BLaER1 (cell line): ENCODE measurements around the gene MTFR2.

Source experiments
- H3K27ac ChIP-seq: shearing (Covaris generic); formaldehyde crosslinking; 2 replicates; pipeline ENCODE4 v1.8.1; 2022
- H3K27me3 ChIP-seq: shearing (Covaris generic); formaldehyde crosslinking; 2 replicates; pipeline ENCODE4 v1.8.1; 2022
- H3K36me3 ChIP-seq: shearing (Covaris generic); formaldehyde crosslinking; 2 replicates; pipeline ENCODE4 v1.8.1; 2022
- H3K4me1 ChIP-seq: shearing (Covaris generic); formaldehyde crosslinking; 2 replicates; pipeline ENCODE4 v1.8.1; 2022
- H3K4me2 ChIP-seq: shearing (Covaris generic); formaldehyde crosslinking; 2 replicates; pipeline ENCODE4 v1.8.1; 2022
- H3K4me3 ChIP-seq: shearing (Covaris generic); formaldehyde crosslinking; 2 replicates; pipeline ENCODE4 v1.8.1; 2022
- H3K9ac ChIP-seq: shearing (Covaris generic); formaldehyde crosslinking; 2 replicates; pipeline ENCODE4 v1.8.1; 2022
- H3K9me3 ChIP-seq: shearing (Covaris generic); formaldehyde crosslinking; 2 replicates; pipeline ENCODE4 v1.8.1; 2022
- H4K20me1 ChIP-seq: shearing (Covaris generic); formaldehyde crosslinking; 2 replicates; pipeline ENCODE4 v1.8.1; 2022
- Cebpa-rat ChIP-seq: shearing (Covaris generic); IDR thresholded peaks from 2 replicates; pipeline ENCODE4 v1.8.1; 2022

Gene MTFR2

DNA sequence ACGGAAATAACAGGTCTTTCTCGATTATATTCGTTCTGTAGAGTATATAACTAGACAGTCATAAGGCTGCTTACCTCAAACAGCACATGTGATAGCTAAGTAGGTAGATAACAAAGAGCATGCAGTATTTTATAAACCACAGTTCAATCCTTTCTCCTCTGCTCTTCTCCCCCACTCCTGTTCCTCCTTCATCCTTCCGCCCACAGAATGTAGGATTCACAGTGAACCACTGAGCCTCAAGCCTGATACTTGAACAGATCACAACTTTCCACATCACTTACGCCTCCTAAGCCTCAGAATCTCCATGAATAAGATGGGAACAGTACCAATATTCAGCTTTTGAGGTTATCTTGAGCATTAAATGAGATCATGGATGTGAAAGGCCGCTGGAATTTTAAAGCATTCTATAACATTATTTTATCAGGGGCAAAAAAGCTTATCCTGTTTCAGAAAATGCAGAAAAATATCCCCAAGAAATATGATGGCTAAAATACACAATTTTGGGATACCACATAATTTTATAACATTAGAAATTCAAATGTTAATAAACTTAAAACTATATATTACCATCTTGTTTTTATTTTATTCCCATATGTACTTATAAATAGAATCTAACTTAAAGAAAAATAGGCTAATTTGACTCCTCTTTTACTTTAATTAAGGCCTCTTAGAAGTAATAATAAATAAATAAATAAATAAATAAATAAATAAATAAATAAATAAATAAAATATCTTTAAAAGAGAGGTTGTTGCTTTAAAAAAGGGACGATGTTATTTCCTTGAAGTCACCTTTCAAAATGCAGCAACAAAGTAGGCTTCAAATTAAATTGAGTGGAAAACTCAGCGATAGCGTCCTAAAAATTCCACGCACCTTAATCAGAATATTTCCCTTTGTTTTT, 33.4 kb downstream of the MTFR2 start:
- Histone ChIP-seq H3K4me2 (no peak overlapping the region), H3K9me3 (0 out of 2 replicates have a peak, but pooled peaks cover 5% of the 10 kb centered on the region), H4K20me1 (no peaks in the 10 kb centered on the region), H3K9ac (no peak overlapping the region), H3K27me3 (no peaks in the 10 kb centered on the region), H3K4me3 (no peak overlapping the region), H3K4me1 (no peaks in the 10 kb centered on the region), H3K36me3 (no peaks in the 10 kb centered on the region), H3K27ac (no peak overlapping the region)
- TF ChIP-seq Cebpa-rat: no peak

DNA sequence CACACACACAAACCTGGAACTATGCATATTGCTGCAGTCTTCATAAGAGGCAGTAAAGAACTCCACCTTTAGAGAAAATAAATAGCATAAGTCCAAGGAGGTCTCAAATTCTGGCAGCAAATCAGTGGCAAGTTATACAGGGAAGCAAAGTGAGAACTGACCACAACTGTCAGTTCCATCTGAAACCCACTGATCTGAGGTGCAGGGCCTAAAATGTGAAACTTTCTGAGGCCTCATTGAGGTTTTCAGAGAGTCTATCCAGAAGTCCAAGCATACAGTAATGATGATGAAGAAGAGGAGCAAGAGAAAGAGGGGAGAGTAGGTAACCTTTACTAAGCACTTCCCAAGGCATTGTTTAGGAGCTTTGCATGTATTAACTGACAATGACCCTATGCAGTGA, 36.3 kb downstream of the MTFR2 start:
- H3K4me2 ChIP-seq: no peak overlapping the region
- no peak overlapping the region for H3K9ac ChIP-seq
- no peaks in the 10 kb centered on the region for H3K9me3 ChIP-seq
- TF ChIP-seq Cebpa-rat: no peak
- H3K27me3 ChIP-seq: no peaks in the 10 kb centered on the region
- no peaks in the 10 kb centered on the region for H3K4me1 ChIP-seq
- H3K4me3 ChIP-seq: no peak overlapping the region
- H4K20me1 ChIP-seq: no peaks in the 10 kb centered on the region
- no peak overlapping the region for H3K27ac ChIP-seq
- no peaks in the 10 kb centered on the region for H3K36me3 ChIP-seq

DNA sequence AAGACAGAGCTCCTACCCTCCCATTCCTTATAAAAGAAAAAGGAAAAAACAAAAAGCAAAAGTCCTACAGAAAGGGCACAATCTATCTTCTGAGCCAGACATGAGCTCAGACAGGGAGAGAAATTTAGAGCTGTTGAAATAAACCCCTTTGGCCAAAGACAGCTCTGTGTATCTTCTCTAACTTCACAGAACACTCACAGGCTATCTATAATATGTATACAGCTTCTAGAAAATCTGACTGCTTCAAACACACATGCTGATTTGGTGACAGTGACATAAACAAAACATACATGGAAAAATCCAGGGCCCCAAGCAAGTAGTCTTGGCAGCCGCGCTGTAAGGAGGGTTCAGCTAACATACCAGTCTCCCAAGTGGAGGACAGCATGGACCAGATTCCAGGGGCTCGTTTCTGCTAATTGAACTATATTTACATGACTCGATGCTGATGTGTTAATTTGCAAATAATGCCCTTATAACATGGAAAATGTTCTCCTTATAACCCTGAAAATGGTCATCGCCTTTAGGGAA, 37.0 kb downstream of the MTFR2 start:
- Histone ChIP-seq H3K4me1 (no peaks in the 10 kb centered on the region), H3K36me3 (no peaks in the 10 kb centered on the region), H3K4me2 (no peak overlapping the region), H4K20me1 (no peaks in the 10 kb centered on the region), H3K27me3 (no peaks in the 10 kb centered on the region), H3K4me3 (no peak overlapping the region), H3K27ac (no peak overlapping the region), H3K9ac (no peak overlapping the region), H3K9me3 (no peaks in the 10 kb centered on the region)
- TF ChIP-seq Cebpa-rat: no peak

DNA sequence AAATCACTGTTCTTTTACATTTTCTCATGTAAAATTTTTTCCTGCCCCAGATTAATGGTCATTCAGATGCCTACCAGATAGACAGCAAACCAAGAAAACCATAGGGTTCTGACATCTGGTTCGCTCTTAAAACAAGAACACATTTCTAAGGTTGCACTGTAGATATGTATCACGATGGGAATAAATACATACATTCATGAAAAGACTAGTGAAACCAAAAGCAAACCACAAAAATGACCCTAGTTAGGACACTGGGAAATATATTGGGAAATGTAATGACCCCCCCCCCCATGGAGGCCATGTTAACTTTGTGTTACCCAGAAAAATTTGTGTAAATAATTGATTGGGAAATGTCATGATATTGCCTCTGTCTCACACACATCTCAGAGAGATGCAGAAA, 37.5 kb downstream of the MTFR2 start:
- H3K27ac ChIP-seq: no peak overlapping the region
- no peak overlapping the region for H3K4me2 ChIP-seq
- no peaks in the 10 kb centered on the region for H4K20me1 ChIP-seq
- H3K9ac ChIP-seq: no peak overlapping the region
- no peaks in the 10 kb centered on the region for H3K9me3 ChIP-seq
- no peaks in the 10 kb centered on the region for H3K27me3 ChIP-seq
- H3K36me3 ChIP-seq: no peaks in the 10 kb centered on the region
- no peak overlapping the region for H3K4me3 ChIP-seq
- H3K4me1 ChIP-seq: no peaks in the 10 kb centered on the region
- TF ChIP-seq Cebpa-rat: no peak

DNA sequence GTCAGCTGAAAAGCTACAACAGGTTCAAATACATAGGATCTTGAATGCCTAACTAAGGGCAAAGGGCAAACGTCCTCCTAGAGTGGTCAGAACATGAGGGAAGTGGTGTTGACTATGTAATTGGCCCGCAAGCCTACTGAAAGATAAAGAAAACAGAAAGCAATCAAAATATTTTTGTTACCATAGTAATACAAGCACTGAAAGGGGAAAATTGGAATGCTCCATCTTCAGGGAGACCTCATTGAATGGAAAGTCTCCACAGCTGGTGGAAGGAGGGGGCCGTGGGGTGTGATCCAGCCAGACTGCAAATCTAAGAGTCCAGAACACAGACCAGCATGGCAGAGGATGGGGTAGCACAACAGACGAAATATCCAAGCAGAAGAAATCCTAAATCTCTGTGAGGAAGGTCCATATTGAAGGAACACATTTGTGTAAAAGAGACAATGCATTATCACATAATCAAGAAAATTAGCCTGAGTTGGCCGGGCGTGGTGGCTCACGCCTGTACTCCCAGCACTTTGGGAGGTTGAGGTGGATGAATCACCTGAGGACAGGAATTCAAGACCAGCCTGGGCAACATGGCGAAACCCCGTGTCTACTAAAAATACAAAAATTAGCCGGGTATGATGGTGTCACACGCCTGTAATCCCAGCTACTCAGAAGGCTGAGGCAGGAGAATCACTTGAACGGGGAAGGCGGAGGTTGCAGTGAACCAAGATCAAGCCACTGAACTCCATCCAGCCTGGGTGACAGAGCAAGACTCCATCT, 39.5 kb downstream of the MTFR2 start:
- H3K9ac ChIP-seq: no peak overlapping the region
- no peaks in the 10 kb centered on the region for H3K27me3 ChIP-seq
- no peak overlapping the region for H3K4me3 ChIP-seq
- no peaks in the 10 kb centered on the region for H3K4me1 ChIP-seq
- no peaks in the 10 kb centered on the region for H4K20me1 ChIP-seq
- no peaks in the 10 kb centered on the region for H3K9me3 ChIP-seq
- no peak for TF ChIP-seq Cebpa-rat
- no peaks in the 10 kb centered on the region for H3K36me3 ChIP-seq
- H3K27ac ChIP-seq: no peak overlapping the region
- no peak overlapping the region for H3K4me2 ChIP-seq

DNA sequence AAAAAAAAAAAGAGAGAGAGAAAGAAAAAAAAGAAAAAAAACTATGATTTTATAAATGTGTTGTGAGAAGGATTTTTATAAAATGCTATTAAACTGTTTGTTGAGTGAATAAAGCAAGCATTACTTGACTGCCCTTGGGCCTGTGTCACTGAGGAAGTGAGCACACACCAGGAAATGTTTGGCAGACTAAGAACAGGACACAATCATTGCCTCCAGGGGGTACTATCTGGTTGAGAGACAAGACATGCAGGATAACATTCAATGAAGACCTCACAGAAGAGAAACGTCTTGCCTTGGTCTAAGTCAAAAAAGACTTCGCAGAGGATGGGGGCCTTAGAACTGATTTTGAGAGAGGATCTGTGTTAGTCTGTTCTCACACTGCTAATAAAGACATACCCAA, 40.6 kb downstream of the MTFR2 start:
- no peaks in the 10 kb centered on the region for H3K27me3 ChIP-seq
- TF ChIP-seq Cebpa-rat: no peak
- no peak overlapping the region for H3K4me2 ChIP-seq
- H3K4me1 ChIP-seq: no peaks in the 10 kb centered on the region
- no peaks in the 10 kb centered on the region for H3K36me3 ChIP-seq
- H3K9ac ChIP-seq: no peak overlapping the region
- H3K9me3 ChIP-seq: no peaks in the 10 kb centered on the region
- no peaks in the 10 kb centered on the region for H4K20me1 ChIP-seq
- no peak overlapping the region for H3K4me3 ChIP-seq
- no peak overlapping the region for H3K27ac ChIP-seq

DNA sequence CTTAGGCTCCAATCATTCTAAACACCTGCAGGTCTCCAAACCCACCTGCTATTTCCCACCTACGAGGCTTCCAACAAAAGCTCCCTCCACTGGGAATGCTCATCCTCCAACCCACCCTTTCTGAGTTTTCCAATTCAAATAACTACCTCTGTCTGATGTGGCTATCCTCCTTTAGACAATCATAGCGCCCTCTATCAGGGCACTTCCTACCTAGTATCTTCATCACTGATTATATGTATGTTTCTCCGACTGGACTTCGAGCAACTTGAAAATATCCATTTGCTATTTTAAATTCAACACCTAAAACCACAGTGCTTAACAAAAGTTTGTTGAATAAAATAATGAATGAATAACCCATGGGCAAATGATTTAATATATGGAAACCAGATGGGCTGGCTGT, 41.3 kb downstream of the MTFR2 start:
- Histone ChIP-seq H3K9ac (no peak overlapping the region), H4K20me1 (no peaks in the 10 kb centered on the region), H3K9me3 (no peaks in the 10 kb centered on the region), H3K36me3 (no peaks in the 10 kb centered on the region), H3K4me3 (no peak overlapping the region), H3K4me2 (no peak overlapping the region), H3K27me3 (no peaks in the 10 kb centered on the region), H3K4me1 (no peaks in the 10 kb centered on the region), H3K27ac (no peak overlapping the region)
- no peak for TF ChIP-seq Cebpa-rat

DNA sequence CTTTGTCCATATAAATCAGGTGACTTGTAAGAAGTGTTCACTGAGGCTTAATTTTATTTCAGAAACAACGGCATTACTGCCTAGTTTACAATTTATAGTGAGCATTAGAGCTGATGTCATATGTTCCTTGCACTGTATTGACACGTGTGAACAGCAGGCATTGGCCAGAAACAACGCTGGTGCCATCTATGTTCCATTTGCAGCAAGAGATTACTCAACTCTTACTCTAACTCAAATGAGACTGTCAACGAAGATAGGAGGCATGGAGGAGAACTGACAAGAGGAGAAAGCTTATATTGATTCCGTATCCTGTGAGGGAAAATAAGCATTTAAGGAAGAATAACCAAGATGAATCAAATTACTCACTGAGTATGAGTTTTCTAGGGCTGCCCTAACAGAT, 48.4 kb downstream of the MTFR2 start:
- H3K27ac ChIP-seq: no peak overlapping the region
- no peak overlapping the region for H3K4me3 ChIP-seq
- no peaks in the 10 kb centered on the region for H3K36me3 ChIP-seq
- H3K27me3 ChIP-seq: no peaks in the 10 kb centered on the region
- no peak overlapping the region for H3K9ac ChIP-seq
- no peaks in the 10 kb centered on the region for H4K20me1 ChIP-seq
- H3K9me3 ChIP-seq: no peaks in the 10 kb centered on the region
- H3K4me1 ChIP-seq: no peaks in the 10 kb centered on the region
- no peak for TF ChIP-seq Cebpa-rat
- H3K4me2 ChIP-seq: no peak overlapping the region

DNA sequence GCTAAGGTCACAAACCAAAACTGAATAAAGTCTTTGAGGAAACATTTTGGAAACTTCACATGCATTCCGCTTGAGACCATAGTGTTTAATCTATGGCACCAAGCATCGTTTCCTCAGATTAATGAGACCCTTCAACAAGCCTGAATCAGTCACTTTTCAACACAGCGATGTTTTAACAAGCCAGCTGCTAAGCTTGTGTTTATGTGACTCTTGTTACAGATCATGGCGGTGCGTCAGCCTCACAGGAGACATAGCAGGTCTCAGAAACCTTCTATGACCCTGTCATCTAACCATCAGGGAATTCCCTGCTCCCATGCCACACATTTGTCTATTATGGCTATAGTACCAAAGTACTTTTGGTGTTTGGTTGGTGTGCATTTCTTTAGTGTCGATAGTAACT, 57.2 kb downstream of the MTFR2 start:
- no peak overlapping the region for H3K4me3 ChIP-seq
- H3K27me3 ChIP-seq: no peaks in the 10 kb centered on the region
- no peak overlapping the region for H3K4me2 ChIP-seq
- no peaks in the 10 kb centered on the region for H3K9me3 ChIP-seq
- H3K36me3 ChIP-seq: no peaks in the 10 kb centered on the region
- TF ChIP-seq Cebpa-rat: no peak
- no peak overlapping the region for H3K27ac ChIP-seq
- H4K20me1 ChIP-seq: no peaks in the 10 kb centered on the region
- no peaks in the 10 kb centered on the region for H3K4me1 ChIP-seq
- no peak overlapping the region for H3K9ac ChIP-seq

DNA sequence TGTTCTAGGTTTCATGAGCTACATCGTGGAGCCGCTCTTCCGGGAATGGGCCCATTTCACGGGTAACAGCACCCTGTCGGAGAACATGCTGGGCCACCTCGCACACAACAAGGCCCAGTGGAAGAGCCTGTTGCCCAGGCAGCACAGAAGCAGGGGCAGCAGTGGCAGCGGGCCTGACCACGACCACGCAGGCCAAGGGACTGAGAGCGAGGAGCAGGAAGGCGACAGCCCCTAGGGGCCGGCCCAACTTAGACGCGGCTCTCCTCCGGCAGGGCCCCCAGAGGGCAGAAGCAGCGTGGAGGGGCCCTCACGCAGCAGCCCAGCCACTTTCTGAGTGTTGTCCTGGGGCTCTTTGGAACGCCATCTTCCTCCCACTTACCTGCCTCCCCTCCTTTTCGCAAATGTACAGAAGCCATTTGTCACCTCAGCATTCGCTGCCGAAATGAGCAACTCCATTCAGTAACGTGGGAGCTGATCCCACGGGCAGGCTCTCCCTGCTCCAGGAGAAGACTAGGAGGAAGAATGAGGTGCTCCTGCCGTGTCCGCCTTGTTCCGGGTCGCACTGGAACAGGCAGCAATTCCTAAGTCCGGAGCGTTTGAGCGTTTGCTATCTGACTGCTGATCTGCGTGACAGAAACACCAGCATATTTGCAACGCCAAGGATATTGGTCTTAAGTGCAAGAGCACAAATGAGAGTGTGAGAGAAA, 58.4 kb downstream of the MTFR2 start:
- Histone ChIP-seq H3K4me3 (no peak overlapping the region), H3K4me2 (no peak overlapping the region), H3K9ac (no peak overlapping the region), H3K9me3 (no peaks in the 10 kb centered on the region), H3K27me3 (no peaks in the 10 kb centered on the region), H3K27ac (no peak overlapping the region), H3K4me1 (peaks cover 2% of the 10 kb centered on the region), H3K36me3 (no peaks in the 10 kb centered on the region), H4K20me1 (no peaks in the 10 kb centered on the region)
- no peak for TF ChIP-seq Cebpa-rat
